HCT116 (cell line): Measurements from ENCODE around the gene ATG16L2.

Experiments used
- CEBPB ChIP-seq: IDR thresholded peaks from 2 replicates; pipeline ENCODE4 v1.6.1; 2012; ENCODE audit warnings: low read depth
- CTCF ChIP-seq, 3 experiments: fragments of 200-600 bp in 1 of 3; sonication (generic) in 1 of 3; IDR thresholded peaks in 2 of 3; conservative IDR thresholded peaks in 1 of 3; 2 replicates each; pipeline ENCODE4 v1.5.1; 2012 to 2017; ENCODE audit warnings: low read depth in 2 of 3, low read length in 2 of 3, antibody characterized with exemption in 1 of 3, borderline replicate concordance in 1 of 3, control low read depth in 1 of 3, mild to moderate bottlenecking in 1 of 3, mixed read lengths in 1 of 3, mixed run types in 1 of 3, moderate library complexity in 1 of 3; ENCODE audit not compliant: insufficient read depth in 1 of 3
- EZH2 ChIP-seq: fragments of 200-600 bp; sonication (generic); IDR thresholded peaks from 2 replicates; pipeline ENCODE4 v1.6.1; 2017; ENCODE audit warnings: antibody characterized with exemption, mixed run types
- EZH2phosphoT487 ChIP-seq: fragments of 200-600 bp; IDR thresholded peaks from 2 replicates; pipeline ENCODE4 v1.6.1; 2018; ENCODE audit warnings: antibody characterized with exemption, borderline replicate concordance
- JUND ChIP-seq: IDR thresholded peaks from 2 replicates; pipeline ENCODE4 v1.6.1; 2012
- POLR2A ChIP-seq: IDR thresholded peaks from 2 replicates; pipeline ENCODE4 v1.7.0; 2011; ENCODE audit warnings: borderline replicate concordance; ENCODE audit not compliant: insufficient read depth, insufficient read length; ENCODE audit errors: extremely low read depth
- POLR2AphosphoS5 ChIP-seq: IDR thresholded peaks from 2 replicates; pipeline ENCODE4 v1.6.1; 2011; ENCODE audit warnings: mild to moderate bottlenecking, low read depth, low read length, moderate library complexity
- REST ChIP-seq: IDR thresholded peaks from 2 replicates; pipeline ENCODE4 v1.6.1; 2012; ENCODE audit warnings: low read depth
- TCF7L2 ChIP-seq: IDR thresholded peaks from 2 replicates; pipeline ENCODE4 v1.7.0; 2011; ENCODE audit warnings: borderline replicate concordance, inconsistent platforms; ENCODE audit not compliant: insufficient read depth, insufficient read length; ENCODE audit errors: extremely low read depth
- YY1 ChIP-seq: IDR thresholded peaks from 2 replicates; pipeline ENCODE4 v1.6.1; 2011; ENCODE audit warnings: low read length, low read depth, moderate library complexity, mild to moderate bottlenecking; ENCODE audit not compliant: insufficient replicate concordance; ENCODE audit errors: extremely low read depth
- TF ChIP-seq, protein P1 (sequence below): IDR thresholded peaks from 2 replicates; pipeline ENCODE4 v1.6.1; 2012

DNA sequence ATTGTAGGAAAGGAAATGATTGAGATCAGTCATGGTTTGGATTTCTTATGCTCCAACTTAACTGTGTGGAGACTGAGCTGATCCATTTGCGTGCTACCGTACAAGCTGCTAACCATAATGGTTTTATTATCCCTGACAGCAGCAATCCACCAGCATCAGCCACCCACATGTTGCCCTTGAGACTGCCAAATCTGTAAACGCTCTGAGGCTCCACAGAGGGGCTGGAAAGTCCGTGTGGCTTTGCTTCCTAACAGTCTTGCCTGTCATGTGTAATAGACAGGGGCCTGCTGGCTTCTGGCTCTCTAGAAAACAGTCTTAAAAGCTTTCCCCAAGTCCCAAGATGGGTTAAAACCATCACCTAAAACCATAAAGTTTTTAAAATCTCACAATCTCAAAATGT, 30.1 kb downstream of the ATG16L2 start:
- no peak for TF ChIP-seq CTCF (IDR thresholded peaks at IDR 0.05 in 2 of 3, conservative IDR thresholded peaks at IDR 0.05 in 1 of 3; ENCODE audit: borderline replicate concordance in 1 of 3, insufficient read depth in 1 of 3, low read depth in 2 of 3, low read length in 2 of 3)
- TF ChIP-seq CEBPB, result no peak
- TF ChIP-seq, protein P1, sequence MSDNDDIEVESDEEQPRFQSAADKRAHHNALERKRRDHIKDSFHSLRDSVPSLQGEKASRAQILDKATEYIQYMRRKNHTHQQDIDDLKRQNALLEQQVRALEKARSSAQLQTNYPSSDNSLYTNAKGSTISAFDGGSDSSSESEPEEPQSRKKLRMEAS, result no peak
- no peak for TF ChIP-seq YY1
- no peak for TF ChIP-seq JUND
- no peak for TF ChIP-seq EZH2
- no peak for TF ChIP-seq POLR2A
- TF ChIP-seq REST, result no peak
- no peak for TF ChIP-seq EZH2phosphoT487
- no peak for TF ChIP-seq POLR2AphosphoS5
- no peak for TF ChIP-seq TCF7L2
